Suprapubic skin (tissue), 4 donors: ENCODE results near the gene DPP10. TPM values are rescaled to one million over a fixed set of nuclear protein-coding genes. Genes with fewer than 3 reads are reported as not detected.

ENCODE experiments used
- DNase-seq, 2 donors: peaks; one replicate each; pipeline ENCODE4 v3.0.0-alpha.2; 2019; ENCODE audit warnings: low spot score in 2 of 2
- H3K27ac ChIP-seq: fragments of 200-600 bp; sonication (generic); one replicate; pipeline ENCODE4 v1.5.1; 2019
- H3K27me3 ChIP-seq: fragments of 200-600 bp; sonication (generic); one replicate; pipeline ENCODE4 v1.5.1; 2019
- H3K36me3 ChIP-seq: fragments of 200-600 bp; sonication (generic); one replicate; pipeline ENCODE4 v1.5.1; 2019
- H3K4me1 ChIP-seq: fragments of 200-600 bp; sonication (generic); one replicate; pipeline ENCODE4 v1.5.1; 2019
- H3K4me3 ChIP-seq: fragments of 200-600 bp; sonication (generic); one replicate; pipeline ENCODE4 v1.5.1; 2019; ENCODE audit warnings: mild to moderate bottlenecking
- H3K9me3 ChIP-seq: fragments of 200-600 bp; sonication (generic); one replicate; pipeline ENCODE4 v1.5.1; 2019
- EP300 ChIP-seq: sonication (generic); formaldehyde crosslinking; IDR thresholded peaks from one replicate; pipeline ENCODE4 v1.6.1; 2017; ENCODE audit warnings: antibody characterized with exemption
- POLR2A ChIP-seq, 2 donors: fragments of 450-650 bp; IDR thresholded peaks; one replicate each; pipeline ENCODE4 v1.6.1; 2017; ENCODE audit warnings: antibody characterized with exemption in 2 of 2, mild to moderate bottlenecking in 2 of 2, moderate library complexity in 2 of 2
- POLR2AphosphoS5 ChIP-seq, 3 donors: sonication (generic); formaldehyde crosslinking; IDR thresholded peaks; one replicate each; pipeline ENCODE4 v1.6.1; 2017; ENCODE audit warnings: antibody characterized with exemption in 3 of 3
- WGBS: methylation state at CpG from one replicate; pipeline ENCODE4 v1.1.5; 2018; 5-methylcytosine and 5-hydroxymethylcytosine counted together
- total RNA-seq, 4 donors: library from RNA; depleted of rRNA; stranded (reverse); fragments of >200 nt; gene quantifications; one replicate each; pipeline ENCODE4 v1.1.0, GENCODE V29; 2016
- TF ChIP-seq, protein P1 (sequence below), 2 donors: fragments of 200-600 bp in 1 of 2; fragments of 450-650 bp in 1 of 2; sonication (generic) in 1 of 2; IDR thresholded peaks; one replicate each; pipeline ENCODE4 v1.5.1; 2016 to 2019; ENCODE audit warnings: antibody characterized with exemption in 2 of 2, mild to moderate bottlenecking in 1 of 2, moderate library complexity in 1 of 2

Gene DPP10
- total RNA-seq, 4 donors from 2014 or later = 0.68 to 1.4 TPM; not detected in 2

DNA sequence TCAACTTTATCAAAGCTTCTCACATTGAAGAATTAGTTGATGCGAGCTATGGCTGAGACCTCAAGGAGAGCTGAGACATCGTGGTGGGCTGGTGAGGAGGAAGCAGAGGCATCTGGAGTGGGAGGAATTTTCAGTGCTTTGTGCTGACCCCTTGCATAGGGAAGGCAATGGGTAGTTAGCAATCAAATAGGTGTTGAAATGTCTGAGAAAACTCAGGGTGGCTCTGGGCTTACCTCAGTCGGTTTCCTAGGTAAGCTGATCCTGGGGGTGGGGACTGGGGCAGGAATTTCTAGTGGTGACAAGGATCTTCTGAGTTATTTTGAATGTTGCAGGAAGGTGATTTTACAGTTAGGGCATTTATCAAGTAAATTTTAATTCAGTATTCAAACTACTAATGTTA is 20.7 kb upstream of the DPP10 start:
- DNase-seq = no peak
- TF ChIP-seq POLR2A (IDR thresholded peaks at IDR 0.05) (no peak), EP300 (no peak)
- no peaks in the 10 kb centered on the region for H3K36me3 ChIP-seq
- no peak overlapping the region for H3K27ac ChIP-seq
- H3K27me3 ChIP-seq = no peaks in the 10 kb centered on the region
- no peaks in the 10 kb centered on the region for H3K9me3 ChIP-seq
- no peak overlapping the region for H3K4me3 ChIP-seq
- H3K4me1 ChIP-seq = peaks cover 11% of the 10 kb centered on the region
- WGBS = 65% methylated on average over 3 of the region's 3 CpGs

DNA sequence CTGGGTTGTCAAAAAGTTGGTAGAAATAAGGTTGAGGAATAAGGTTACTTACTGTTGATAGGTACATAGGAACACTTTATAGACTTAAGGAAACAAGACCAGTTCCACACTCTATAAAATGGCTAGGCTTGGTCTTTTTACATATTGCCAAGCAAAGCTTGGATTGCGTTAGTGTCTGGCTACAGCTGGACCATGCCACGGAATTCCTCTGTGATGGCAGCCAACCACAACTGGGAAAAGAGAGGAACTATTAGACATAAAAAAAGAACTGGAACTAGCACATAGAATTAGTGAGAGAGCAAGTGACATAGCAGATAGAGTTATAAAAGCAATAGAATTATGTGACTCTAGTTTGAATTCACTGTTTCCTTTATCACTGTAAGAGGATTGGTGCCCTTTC is 17.7 kb upstream of the DPP10 start:
- 31% methylated on average over 2 of the region's 2 CpGs for WGBS
- no peaks in the 10 kb centered on the region for H3K9me3 ChIP-seq
- H3K4me3 ChIP-seq = no peak overlapping the region
- no peaks in the 10 kb centered on the region for H3K27me3 ChIP-seq
- DNase-seq = no peak
- TF ChIP-seq, protein P1, sequence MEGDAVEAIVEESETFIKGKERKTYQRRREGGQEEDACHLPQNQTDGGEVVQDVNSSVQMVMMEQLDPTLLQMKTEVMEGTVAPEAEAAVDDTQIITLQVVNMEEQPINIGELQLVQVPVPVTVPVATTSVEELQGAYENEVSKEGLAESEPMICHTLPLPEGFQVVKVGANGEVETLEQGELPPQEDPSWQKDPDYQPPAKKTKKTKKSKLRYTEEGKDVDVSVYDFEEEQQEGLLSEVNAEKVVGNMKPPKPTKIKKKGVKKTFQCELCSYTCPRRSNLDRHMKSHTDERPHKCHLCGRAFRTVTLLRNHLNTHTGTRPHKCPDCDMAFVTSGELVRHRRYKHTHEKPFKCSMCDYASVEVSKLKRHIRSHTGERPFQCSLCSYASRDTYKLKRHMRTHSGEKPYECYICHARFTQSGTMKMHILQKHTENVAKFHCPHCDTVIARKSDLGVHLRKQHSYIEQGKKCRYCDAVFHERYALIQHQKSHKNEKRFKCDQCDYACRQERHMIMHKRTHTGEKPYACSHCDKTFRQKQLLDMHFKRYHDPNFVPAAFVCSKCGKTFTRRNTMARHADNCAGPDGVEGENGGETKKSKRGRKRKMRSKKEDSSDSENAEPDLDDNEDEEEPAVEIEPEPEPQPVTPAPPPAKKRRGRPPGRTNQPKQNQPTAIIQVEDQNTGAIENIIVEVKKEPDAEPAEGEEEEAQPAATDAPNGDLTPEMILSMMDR (IDR thresholded peaks at IDR 0.05) = no peak
- no peak for TF ChIP-seq POLR2AphosphoS5 (IDR thresholded peaks at IDR 0.05)
- TF ChIP-seq POLR2A (IDR thresholded peaks at IDR 0.05) = no peak
- TF ChIP-seq EP300 = no peak
- H3K27ac ChIP-seq = no peak overlapping the region
- H3K36me3 ChIP-seq = no peaks in the 10 kb centered on the region
- peaks cover 11% of the 10 kb centered on the region for H3K4me1 ChIP-seq

DNA sequence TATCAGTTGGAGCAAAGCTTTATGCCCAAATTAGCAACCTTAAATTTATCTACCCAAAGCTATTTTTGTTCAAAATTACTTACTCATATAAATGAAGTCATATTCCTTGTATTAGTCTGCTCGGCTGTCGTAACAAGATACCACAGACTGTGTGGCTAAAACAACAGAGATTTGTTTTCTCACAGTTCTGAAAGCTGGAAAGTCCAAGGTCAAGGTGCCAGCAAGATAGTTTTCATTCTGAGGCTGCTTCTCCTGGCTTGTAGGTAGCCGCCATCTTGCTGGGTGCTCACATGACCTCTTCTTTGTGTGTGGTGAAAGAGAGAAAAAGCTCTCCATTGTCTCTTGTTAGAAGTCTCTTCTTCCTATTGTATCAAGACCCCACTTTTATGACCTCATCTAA is 15.7 kb upstream of the DPP10 start:
- Histone ChIP-seq H3K36me3 (no peaks in the 10 kb centered on the region), H3K27me3 (no peaks in the 10 kb centered on the region), H3K4me1 (peaks cover 11% of the 10 kb centered on the region), H3K27ac (no peak overlapping the region), H3K9me3 (no peaks in the 10 kb centered on the region), H3K4me3 (no peak overlapping the region)
- 60% methylated on average over 3 of the region's 3 CpGs for WGBS
- DNase-seq = no peak
- TF ChIP-seq POLR2AphosphoS5 (IDR thresholded peaks at IDR 0.05) (no peak), POLR2A (IDR thresholded peaks at IDR 0.05) (no peak), EP300 (no peak)
- TF ChIP-seq, protein P1 (IDR thresholded peaks at IDR 0.05) = no peak

DNA sequence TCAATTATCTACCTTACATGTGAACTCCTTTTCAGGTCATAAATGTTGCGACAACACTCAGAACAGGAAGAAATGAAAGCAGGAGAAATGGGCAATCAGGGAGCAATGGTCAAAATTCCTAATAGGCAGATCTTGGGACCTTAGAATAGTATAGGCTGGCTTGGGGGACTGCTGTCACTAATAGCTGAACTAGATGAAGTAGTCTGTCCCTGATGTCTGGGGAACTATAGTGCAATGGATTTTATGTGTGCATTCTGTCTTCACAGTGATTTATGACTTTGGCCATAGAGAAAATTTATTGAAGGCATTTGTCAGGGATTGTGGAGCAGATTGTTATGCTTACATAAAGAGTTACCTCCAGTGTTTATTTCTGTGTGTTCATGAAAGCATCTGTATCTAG is 6.1 kb upstream of the DPP10 start:
- Histone ChIP-seq H3K27me3 (no peaks in the 10 kb centered on the region), H3K4me3 (no peak overlapping the region), H3K9me3 (no peaks in the 10 kb centered on the region), H3K27ac (no peak overlapping the region), H3K36me3 (no peaks in the 10 kb centered on the region), H3K4me1 (no peaks in the 10 kb centered on the region)
- WGBS = 74% methylated on average over 1 of the region's 1 CpG
- TF ChIP-seq, protein P1 (IDR thresholded peaks at IDR 0.05) = no peak
- TF ChIP-seq POLR2AphosphoS5 (IDR thresholded peaks at IDR 0.05) (no peak), POLR2A (IDR thresholded peaks at IDR 0.05) (no peak), EP300 (no peak)
- DNase-seq = no peak

DNA sequence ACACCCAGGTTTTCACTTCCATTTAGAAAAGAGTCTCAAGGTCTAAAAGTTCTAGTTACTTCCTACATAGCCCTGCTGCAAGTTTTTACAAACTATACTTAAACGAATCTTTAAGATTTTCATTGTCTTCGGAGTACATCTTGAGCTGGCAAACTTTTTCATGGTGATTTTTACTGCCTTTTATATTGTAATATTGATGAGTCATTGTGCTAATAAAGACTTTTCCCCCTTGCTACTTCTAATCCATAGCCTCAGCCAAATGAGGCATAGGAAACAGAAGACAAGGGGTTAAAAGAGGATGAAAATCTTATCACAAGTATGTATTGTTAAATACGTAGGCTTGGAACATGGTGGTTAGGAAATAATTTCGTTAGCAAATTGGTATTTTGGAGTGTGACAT is 4.1 kb downstream of the DPP10 start:
- Histone ChIP-seq H3K4me1 (no peaks in the 10 kb centered on the region), H3K27me3 (no peaks in the 10 kb centered on the region), H3K4me3 (no peak overlapping the region), H3K36me3 (no peaks in the 10 kb centered on the region), H3K27ac (no peak overlapping the region), H3K9me3 (no peaks in the 10 kb centered on the region)
- 63% methylated on average over 4 of the region's 4 CpGs for WGBS
- no peak for DNase-seq
- TF ChIP-seq POLR2AphosphoS5 (IDR thresholded peaks at IDR 0.05) (no peak), EP300 (no peak), POLR2A (IDR thresholded peaks at IDR 0.05) (no peak)
- TF ChIP-seq, protein P1 (IDR thresholded peaks at IDR 0.05) = no peak

DNA sequence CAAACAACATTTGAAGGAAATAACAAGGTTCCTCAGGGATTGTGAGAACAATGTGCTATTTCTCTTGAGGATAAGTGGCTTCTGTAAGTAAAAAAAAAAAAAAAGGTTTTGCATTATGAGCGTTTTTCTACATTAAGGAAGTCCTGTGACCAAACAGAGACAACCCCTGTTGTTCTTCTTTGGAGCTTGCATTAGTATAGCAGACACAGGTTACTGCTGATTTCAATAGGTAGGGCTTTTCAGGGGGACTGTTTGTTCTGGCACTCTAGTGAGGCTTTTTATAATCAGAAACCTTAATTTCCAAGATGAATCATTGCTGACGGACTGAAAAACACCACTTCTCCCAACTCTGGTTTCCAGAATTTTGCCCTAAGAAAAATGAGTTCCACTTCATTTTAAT is 8.2 kb downstream of the DPP10 start:
- Histone ChIP-seq H3K4me1 (no peaks in the 10 kb centered on the region), H3K36me3 (no peaks in the 10 kb centered on the region), H3K27me3 (no peaks in the 10 kb centered on the region), H3K4me3 (no peak overlapping the region), H3K9me3 (no peaks in the 10 kb centered on the region), H3K27ac (no peak overlapping the region)
- DNase-seq = no peak
- TF ChIP-seq POLR2A (IDR thresholded peaks at IDR 0.05) = no peak
- TF ChIP-seq, protein P1 (IDR thresholded peaks at IDR 0.05) = no peak
- TF ChIP-seq EP300 = no peak
- no peak for TF ChIP-seq POLR2AphosphoS5 (IDR thresholded peaks at IDR 0.05)
- WGBS = 38% methylated on average over 2 of the region's 2 CpGs
